ENCODE data around the gene A2M. TPM values are rescaled to one million over a fixed set of nuclear protein-coding genes. Genes with fewer than 3 reads are reported as not detected.

The A2M gene
- total and polyA plus RNA-seq, 2 of the 8 experiments (the other 6 are each of a cell fraction or from before 2014, with no cell fraction given): 0.15 TPM; not detected in 1

- no peak for TF ChIP-seq RNF2 (IDR thresholded peaks at IDR 0.05; ENCODE audit: borderline replicate concordance, low read depth, low read length, missing control alignments, poor library complexity, severe bottlenecking)
- TF ChIP-seq GABPA (IDR thresholded peaks at IDR 0.05; ENCODE audit: borderline replicate concordance, insufficient read depth, low read length): no peak
- TF ChIP-seq BCL11A (IDR thresholded peaks at IDR 0.05; ENCODE audit: low read depth in 2 of 2, low read length in 2 of 2): no peak
- TF ChIP-seq FOSL1 (IDR thresholded peaks at IDR 0.05; ENCODE audit: insufficient read depth, low read depth, low read length): no peak
- no peak for TF ChIP-seq SRF (IDR thresholded peaks at IDR 0.05; ENCODE audit: low read depth, low read length)
Observed at GRCh38 chr12:9072481-9073038, 43.2 kb downstream of the A2M start (continued).

All from H1 (cell line).